ENCODE measurements around the gene CD48.
"Not testable (repeated sequence)": the region's sequence is repeated elsewhere in the genome, so short reads cannot be mapped to it uniquely, and the experiment has no call there.

CD48 gene

GRCh38 chr1:160652924-160653619 lies 58.5 kb downstream of the CD48 start:
- H3K27me3 ChIP-seq (ENCODE audit: low read length) = no peaks in the 10 kb centered on the region
- H3K9me3 ChIP-seq (ENCODE audit: insufficient read depth, low read length) = no peaks in the 10 kb centered on the region
- no peak overlapping the region for H3K9ac ChIP-seq (ENCODE audit: low read length)
- H3K9me2 ChIP-seq (replicated peaks; ENCODE audit: insufficient read depth, low read length) = no peaks in the 10 kb centered on the region
- peaks cover 8% of the 10 kb centered on the region; the same call in 1 of the 2 replicates for H3F3A ChIP-seq (ENCODE audit: insufficient read depth)
- peaks cover 8% of the 10 kb centered on the region; the same call in 1 of the 2 replicates for H3K79me2 ChIP-seq (ENCODE audit: insufficient read depth, low read length)
- H4K20me1 ChIP-seq (ENCODE audit: low read depth, low read length) = no peaks in the 10 kb centered on the region
- 0 out of 2 replicates have a peak overlapping the region, but pooled peaks have one; percentile 66 for H3K27ac ChIP-seq (ENCODE audit: low read depth, low read length)
- no peaks in the 10 kb centered on the region for H3K36me3 ChIP-seq (ENCODE audit: low read length)
- no peak overlapping the region for H2AFZ ChIP-seq (ENCODE audit: low read depth, low read length, severe bottlenecking)
- TF ChIP-seq CTCF (IDR thresholded peaks at IDR 0.05; ENCODE audit: insufficient read depth, low read length, poor library complexity, severe bottlenecking) (no peak), EZH2phosphoT487 (conservative IDR thresholded peaks at IDR 0.05; ENCODE audit: low read length) (no peak)
- no peak overlapping the region for H3K4me3 ChIP-seq (ENCODE audit: insufficient read depth, low read length, poor library complexity, severe bottlenecking)
- peak overlapping the region; percentile 1 for H3K4me2 ChIP-seq (ENCODE audit: low read depth, low read length, poor library complexity, severe bottlenecking)

GRCh38 chr1:160652065-160652641 lies 59.5 kb downstream of the CD48 start:
- not testable (repeated sequence) for H3K27me3 ChIP-seq (ENCODE audit: low read length); H4K20me1 ChIP-seq (ENCODE audit: low read depth, low read length); H3K9me2 ChIP-seq (replicated peaks; ENCODE audit: insufficient read depth, low read length); H3K36me3 ChIP-seq (ENCODE audit: low read length); H3K4me3 ChIP-seq (ENCODE audit: insufficient read depth, low read length, poor library complexity, severe bottlenecking); H3K9me3 ChIP-seq (ENCODE audit: insufficient read depth, low read length); H2AFZ ChIP-seq (ENCODE audit: low read depth, low read length, severe bottlenecking); H3F3A ChIP-seq (ENCODE audit: insufficient read depth)
- H3K79me2 ChIP-seq (ENCODE audit: insufficient read depth, low read length) = peaks cover 17% of the 10 kb centered on the region
- peak overlapping the region; percentile 66 for H3K27ac ChIP-seq (ENCODE audit: low read depth, low read length)
- peak overlapping the region; percentile 28 for H3K4me2 ChIP-seq (ENCODE audit: low read depth, low read length, poor library complexity, severe bottlenecking)
- H3K9ac ChIP-seq (ENCODE audit: low read length) = peak overlapping the region; percentile 11; the same call in 1 of the 2 replicates

GRCh38 chr1:160651433-160652064 lies 60.1 kb downstream of the CD48 start:
- Histone ChIP-seq H4K20me1 (ENCODE audit: low read depth, low read length) (no peaks in the 10 kb centered on the region), H2AFZ (ENCODE audit: low read depth, low read length, severe bottlenecking) (no peak overlapping the region), H3K79me2 (ENCODE audit: insufficient read depth, low read length) (peaks cover 23% of the 10 kb centered on the region), H3K9me3 (ENCODE audit: insufficient read depth, low read length) (no peaks in the 10 kb centered on the region), H3F3A (ENCODE audit: insufficient read depth) (peaks cover 8% of the 10 kb centered on the region; the same call in 1 of the 2 replicates), H3K4me2 (ENCODE audit: low read depth, low read length, poor library complexity, severe bottlenecking) (peak overlapping the region; percentile 28), H3K4me3 (ENCODE audit: insufficient read depth, low read length, poor library complexity, severe bottlenecking) (no peak overlapping the region), H3K27me3 (ENCODE audit: low read length) (no peaks in the 10 kb centered on the region), H3K9ac (ENCODE audit: low read length) (peak overlapping the region; percentile 11; the same call in 1 of the 2 replicates), H3K9me2 (replicated peaks; ENCODE audit: insufficient read depth, low read length) (no peaks in the 10 kb centered on the region), H3K36me3 (ENCODE audit: low read length) (no peaks in the 10 kb centered on the region), H3K27ac (ENCODE audit: low read depth, low read length) (peak overlapping the region; percentile 66)
- no peak for TF ChIP-seq CTCF (IDR thresholded peaks at IDR 0.05; ENCODE audit: insufficient read depth, low read length, poor library complexity, severe bottlenecking)
- TF ChIP-seq EZH2phosphoT487 (conservative IDR thresholded peaks at IDR 0.05; ENCODE audit: low read length) = no peak
